Tibial nerve (tissue), 4 donors: ENCODE data around the gene SCG5. TPM values are rescaled to one million over a fixed set of nuclear protein-coding genes. Genes with fewer than 3 reads are reported as not detected.

Experiments
- DNase-seq, 2 donors: peaks; one replicate each; pipeline ENCODE4 v3.0.0-alpha.2; 2019; ENCODE audit warnings: low spot score in 2 of 2
- H3K27ac ChIP-seq, 4 donors: fragments of 200-600 bp; sonication (generic) in 3 of 4; one replicate each; pipeline ENCODE4 v1.5.1; 2017 to 2019; ENCODE audit warnings: mild to moderate bottlenecking in 1 of 4
- H3K27me3 ChIP-seq, 2 donors: fragments of 200-600 bp; sonication (generic) in 1 of 2; one replicate each; pipeline versions ENCODE4 v1.5.1 to v1.6.0; 2017 to 2019
- H3K36me3 ChIP-seq, 3 donors: fragments of 200-600 bp; sonication (generic); one replicate each; pipeline ENCODE4 v1.5.1; 2018 to 2019
- H3K4me1 ChIP-seq, 4 donors: fragments of 200-600 bp; sonication (generic) in 3 of 4; one replicate each; pipeline ENCODE4 v1.5.1; 2017 to 2019
- H3K4me3 ChIP-seq, 4 donors: fragments of 200-600 bp; sonication (generic) in 3 of 4; one replicate each; pipeline ENCODE4 v1.5.1; 2017 to 2019; ENCODE audit warnings: mild to moderate bottlenecking in 1 of 4, moderate library complexity in 1 of 4
- H3K9me3 ChIP-seq, 4 donors: fragments of 200-600 bp; sonication (generic) in 3 of 4; one replicate each; pipeline ENCODE4 v1.5.1; 2017 to 2019
- CTCF ChIP-seq, 5 experiments: fragments of 200-600 bp in 3 of 5; fragments of 450-650 bp in 2 of 5; sonication (generic) in 3 of 5; IDR thresholded peaks; one replicate each; pipeline ENCODE4 v1.5.1; 2016 to 2019; ENCODE audit warnings: antibody characterized with exemption in 5 of 5, mild to moderate bottlenecking in 3 of 5, moderate library complexity in 2 of 5
- EP300 ChIP-seq, 2 donors: sonication (generic); formaldehyde crosslinking; IDR thresholded peaks; one replicate each; pipeline ENCODE4 v1.6.1; 2017; ENCODE audit warnings: antibody characterized with exemption in 2 of 2, mild to moderate bottlenecking in 1 of 2
- POLR2A ChIP-seq, 2 donors: fragments of 450-650 bp; IDR thresholded peaks; one replicate each; pipeline ENCODE4 v1.6.1; 2017; ENCODE audit warnings: antibody characterized with exemption in 2 of 2, mild to moderate bottlenecking in 2 of 2, moderate library complexity in 2 of 2
- WGBS, 2 donors: methylation state at CpG; one replicate each; pipeline ENCODE4 v1.1.5; 2018; 5-methylcytosine and 5-hydroxymethylcytosine counted together
- total RNA-seq, 4 donors: library from RNA; depleted of rRNA; stranded (reverse); fragments of >200 nt; gene quantifications; one replicate each; pipeline ENCODE4 v1.1.0, GENCODE V29; 2016

Gene SCG5
- total RNA-seq, 4 donors from 2014 or later, result 0.44 to 0.90 TPM; not detected in 2

GRCh38 chr15:32646291-32646690, 4.8 kb downstream of the SCG5 start:
- TF ChIP-seq EP300 (IDR thresholded peaks at IDR 0.05) (no peak), POLR2A (IDR thresholded peaks at IDR 0.05) (no peak), CTCF (IDR thresholded peaks at IDR 0.05) (no peak)
- 53% methylated on average over 5 of the region's 5 CpGs for WGBS, 2 donors
- Histone ChIP-seq H3K4me1 (peaks cover 0 to 9% (median 0%) of the 10 kb centered on the region in 4 donors), H3K9me3 (no peaks in the 10 kb centered on the region), H3K36me3 (no peaks in the 10 kb centered on the region), H3K27ac (no peak overlapping the region), H3K27me3 (peaks cover 0 to 19% of the 10 kb centered on the region in 2 donors), H3K4me3 (no peak overlapping the region)
- DNase-seq, result no peak

- Histone ChIP-seq H3K9me3 (no peaks in the 10 kb centered on the region), H3K4me1 (no peaks in the 10 kb centered on the region), H3K36me3 (no peaks in the 10 kb centered on the region), H3K4me3 (no peak overlapping the region), H3K27me3 (no peaks in the 10 kb centered on the region), H3K27ac (no peak overlapping the region)
- no peak for TF ChIP-seq CTCF (IDR thresholded peaks at IDR 0.05)
- no peak for DNase-seq
- WGBS, 2 donors, result 42 to 49% methylated on average over 5 of the region's 5 CpGs
Measured at GRCh38 chr15:32649342-32649741, 7.8 kb downstream of the SCG5 start.

DNA sequence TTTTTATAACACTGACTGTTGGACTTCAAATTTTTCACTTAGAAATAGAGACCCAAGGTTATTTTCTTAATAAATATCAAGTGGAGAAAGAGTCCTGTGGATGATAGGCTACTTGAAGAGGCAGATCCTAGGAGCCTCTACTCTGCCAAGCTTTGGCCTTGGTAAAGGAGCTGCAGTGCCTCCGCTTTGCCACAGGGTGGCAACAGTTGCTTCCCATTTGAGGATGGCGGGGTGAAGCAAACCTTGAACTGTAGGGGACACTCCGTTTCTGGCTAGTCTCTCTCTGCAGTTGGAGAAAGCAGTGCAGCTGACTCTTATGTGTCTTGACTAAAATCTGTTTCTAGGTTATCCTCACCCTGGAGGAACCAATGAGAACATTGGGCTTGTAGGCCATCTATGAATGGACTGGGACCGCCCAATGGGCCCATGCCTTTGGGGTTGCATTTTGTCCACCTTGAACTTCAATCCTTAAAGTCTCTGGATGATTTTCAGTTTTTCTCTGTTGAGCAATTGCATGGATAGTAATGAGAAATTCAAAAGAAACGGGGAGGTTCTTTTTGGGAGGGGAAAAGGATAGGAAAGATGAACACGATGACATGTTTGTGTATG, 9.8 kb downstream of the SCG5 start:
- no peaks in the 10 kb centered on the region for H3K9me3 ChIP-seq
- H3K27ac ChIP-seq, result no peak overlapping the region
- H3K4me1 ChIP-seq, result no peaks in the 10 kb centered on the region
- no peak overlapping the region for H3K4me3 ChIP-seq
- no peaks in the 10 kb centered on the region for H3K27me3 ChIP-seq
- 42 to 44% methylated on average over 5 to 6 of the region's 6 CpGs for WGBS, 2 donors
- no peak for DNase-seq
- peak; percentile 48 to 88 (median 72) for TF ChIP-seq CTCF (IDR thresholded peaks at IDR 0.05)
- TF ChIP-seq POLR2A (IDR thresholded peaks at IDR 0.05), result no peak
- no peaks in the 10 kb centered on the region for H3K36me3 ChIP-seq

DNA sequence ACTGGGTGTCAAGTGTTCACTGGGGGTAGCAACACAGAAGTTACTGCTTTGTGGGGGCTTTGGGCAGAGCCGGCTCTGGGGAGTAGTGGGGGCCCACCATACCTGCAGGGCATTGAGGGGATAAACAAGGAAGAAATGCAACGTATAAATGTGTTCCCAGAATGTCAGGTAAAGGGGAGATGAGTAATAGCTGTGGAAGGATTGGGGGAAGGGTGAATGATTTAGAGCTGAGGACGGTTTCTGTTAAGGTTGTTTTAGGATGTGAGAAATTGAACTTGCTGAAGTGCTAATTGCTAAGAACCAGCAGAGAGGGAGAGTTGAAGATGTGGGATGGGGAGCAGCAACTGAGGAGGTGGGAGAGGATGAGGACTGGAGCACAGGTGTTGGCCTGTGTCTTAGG, 10.7 kb downstream of the SCG5 start:
- DNase-seq, result no peak
- no peaks in the 10 kb centered on the region for H3K36me3 ChIP-seq
- H3K4me1 ChIP-seq, result no peaks in the 10 kb centered on the region
- no peak for TF ChIP-seq CTCF (IDR thresholded peaks at IDR 0.05)
- no peak for TF ChIP-seq POLR2A (IDR thresholded peaks at IDR 0.05)
- no peak for TF ChIP-seq EP300 (IDR thresholded peaks at IDR 0.05)
- H3K4me3 ChIP-seq, result no peak overlapping the region
- 67 to 83% methylated on average over 3 of the region's 3 CpGs for WGBS, 2 donors
- no peak overlapping the region for H3K27ac ChIP-seq
- no peaks in the 10 kb centered on the region for H3K9me3 ChIP-seq
- H3K27me3 ChIP-seq, result no peaks in the 10 kb centered on the region

GRCh38 chr15:32656091-32656490, 14.6 kb downstream of the SCG5 start:
- H3K4me3 ChIP-seq, result no peak overlapping the region

More at GRCh38 chr15:32656091-32656490, 14.6 kb downstream of the SCG5 start:
- 72% methylated on average over 4 of the region's 4 CpGs for whole genome bisulfite sequencing, 2 donors
- TF ChIP-seq POLR2A (IDR thresholded peaks at IDR 0.05) (no peak), EP300 (IDR thresholded peaks at IDR 0.05) (no peak), CTCF (IDR thresholded peaks at IDR 0.05) (no peak)
- Histone ChIP-seq H3K27ac (no peak overlapping the region), H3K36me3 (no peaks in the 10 kb centered on the region), H3K27me3 (no peaks in the 10 kb centered on the region), H3K4me1 (no peaks in the 10 kb centered on the region), H3K9me3 (no peaks in the 10 kb centered on the region)
- no peak for DNase-seq
